GM12874 (cell line): ENCODE results near the gene NISCH.

ENCODE experiments used
- TF ChIP-seq, protein P1 (sequence below): IDR thresholded peaks from 2 replicates; pipeline ENCODE4 v1.5.1; 2011; ENCODE audit warnings: low read depth, mild to moderate bottlenecking, control low read depth, low read length, moderate library complexity; ENCODE audit not compliant: insufficient read depth

Gene NISCH

GRCh38 chr3:52422669-52423068, 32.7 kb upstream of the NISCH start:
- TF ChIP-seq, protein P1, sequence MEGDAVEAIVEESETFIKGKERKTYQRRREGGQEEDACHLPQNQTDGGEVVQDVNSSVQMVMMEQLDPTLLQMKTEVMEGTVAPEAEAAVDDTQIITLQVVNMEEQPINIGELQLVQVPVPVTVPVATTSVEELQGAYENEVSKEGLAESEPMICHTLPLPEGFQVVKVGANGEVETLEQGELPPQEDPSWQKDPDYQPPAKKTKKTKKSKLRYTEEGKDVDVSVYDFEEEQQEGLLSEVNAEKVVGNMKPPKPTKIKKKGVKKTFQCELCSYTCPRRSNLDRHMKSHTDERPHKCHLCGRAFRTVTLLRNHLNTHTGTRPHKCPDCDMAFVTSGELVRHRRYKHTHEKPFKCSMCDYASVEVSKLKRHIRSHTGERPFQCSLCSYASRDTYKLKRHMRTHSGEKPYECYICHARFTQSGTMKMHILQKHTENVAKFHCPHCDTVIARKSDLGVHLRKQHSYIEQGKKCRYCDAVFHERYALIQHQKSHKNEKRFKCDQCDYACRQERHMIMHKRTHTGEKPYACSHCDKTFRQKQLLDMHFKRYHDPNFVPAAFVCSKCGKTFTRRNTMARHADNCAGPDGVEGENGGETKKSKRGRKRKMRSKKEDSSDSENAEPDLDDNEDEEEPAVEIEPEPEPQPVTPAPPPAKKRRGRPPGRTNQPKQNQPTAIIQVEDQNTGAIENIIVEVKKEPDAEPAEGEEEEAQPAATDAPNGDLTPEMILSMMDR = no peak

GRCh38 chr3:52423173-52423572, 32.2 kb upstream of the NISCH start:
- TF ChIP-seq, protein P1 = no peak

GRCh38 chr3:52428151-52429005, 27.0 kb upstream of the NISCH start:
- TF ChIP-seq, protein P1 = peak; percentile 67

GRCh38 chr3:52429031-52429430, 26.4 kb upstream of the NISCH start:
- TF ChIP-seq, protein P1 = no peak

- TF ChIP-seq, protein P1 = no peak
Measured at GRCh38 chr3:52429779-52430415, 25.5 kb upstream of the NISCH start.

- TF ChIP-seq, protein P1 = no peak
Measured at GRCh38 chr3:52430416-52430810, 25.0 kb upstream of the NISCH start.

GRCh38 chr3:52431459-52432223, 23.8 kb upstream of the NISCH start:
- TF ChIP-seq, protein P1 = no peak
